Esophagus muscularis mucosa (tissue), 4 donors: ENCODE measurements around the gene CHST12.

Source experiments
- EP300 ChIP-seq: sonication (generic); formaldehyde crosslinking; IDR thresholded peaks from one replicate; pipeline ENCODE4 v1.6.1; 2017; ENCODE audit warnings: antibody characterized with exemption
- POLR2A ChIP-seq: fragments of 450-650 bp; IDR thresholded peaks from one replicate; pipeline ENCODE4 v1.6.1; 2017; ENCODE audit warnings: antibody characterized with exemption, moderate library complexity, mild to moderate bottlenecking, low read depth
- TF ChIP-seq, protein P1 (sequence below), 3 experiments: fragments of 200-600 bp in 2 of 3; fragments of 450-650 bp in 1 of 3; sonication (generic) in 2 of 3; IDR thresholded peaks; one replicate each; pipeline ENCODE4 v1.5.1; 2017 to 2019; ENCODE audit warnings: antibody characterized with exemption in 3 of 3, mild to moderate bottlenecking in 2 of 3, moderate library complexity in 1 of 3

DNA sequence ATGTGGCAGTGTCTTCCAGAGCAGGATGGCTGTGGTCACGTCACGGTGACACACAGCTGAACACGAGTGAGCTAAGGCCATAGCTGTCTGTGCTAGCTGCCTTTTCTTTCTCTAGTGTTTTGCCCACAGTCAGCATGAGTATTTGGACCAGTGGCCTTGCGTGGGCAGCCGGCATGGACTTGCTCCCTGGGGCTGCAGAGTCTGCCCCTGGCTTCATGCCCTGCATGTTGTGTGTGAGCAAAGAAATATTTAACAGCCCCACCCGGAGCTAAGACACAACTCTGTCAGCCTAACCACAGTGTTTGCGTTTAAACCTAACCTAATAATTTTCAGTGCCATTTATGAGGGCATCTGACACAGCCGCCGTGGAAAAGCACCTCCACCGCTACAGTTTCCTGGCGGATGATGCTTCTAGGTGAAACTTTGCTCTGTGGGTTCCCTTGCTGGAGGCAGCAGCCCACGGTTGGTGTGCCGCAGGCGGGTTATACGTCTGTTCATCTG is 14.6 kb downstream of the CHST12 start:
- TF ChIP-seq, protein P1, sequence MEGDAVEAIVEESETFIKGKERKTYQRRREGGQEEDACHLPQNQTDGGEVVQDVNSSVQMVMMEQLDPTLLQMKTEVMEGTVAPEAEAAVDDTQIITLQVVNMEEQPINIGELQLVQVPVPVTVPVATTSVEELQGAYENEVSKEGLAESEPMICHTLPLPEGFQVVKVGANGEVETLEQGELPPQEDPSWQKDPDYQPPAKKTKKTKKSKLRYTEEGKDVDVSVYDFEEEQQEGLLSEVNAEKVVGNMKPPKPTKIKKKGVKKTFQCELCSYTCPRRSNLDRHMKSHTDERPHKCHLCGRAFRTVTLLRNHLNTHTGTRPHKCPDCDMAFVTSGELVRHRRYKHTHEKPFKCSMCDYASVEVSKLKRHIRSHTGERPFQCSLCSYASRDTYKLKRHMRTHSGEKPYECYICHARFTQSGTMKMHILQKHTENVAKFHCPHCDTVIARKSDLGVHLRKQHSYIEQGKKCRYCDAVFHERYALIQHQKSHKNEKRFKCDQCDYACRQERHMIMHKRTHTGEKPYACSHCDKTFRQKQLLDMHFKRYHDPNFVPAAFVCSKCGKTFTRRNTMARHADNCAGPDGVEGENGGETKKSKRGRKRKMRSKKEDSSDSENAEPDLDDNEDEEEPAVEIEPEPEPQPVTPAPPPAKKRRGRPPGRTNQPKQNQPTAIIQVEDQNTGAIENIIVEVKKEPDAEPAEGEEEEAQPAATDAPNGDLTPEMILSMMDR (IDR thresholded peaks at IDR 0.05), result no peak
- no peak for TF ChIP-seq POLR2A
- TF ChIP-seq EP300, result no peak
